SK-N-SH (cell line): Measurements from ENCODE around the gene IQUB. TPM values are rescaled to one million over a fixed set of nuclear protein-coding genes. Genes with fewer than 3 reads are reported as not detected.
A peak's percentile ranks its signal among the peaks of the same experiment; 100 is the strongest.

Source experiments
- CTCF ChIA-PET: fragments of 300-600, 350-600 bp; formaldehyde crosslinking; extraction: SDS; loops from one replicate; lab custom pipeline; 2021; lab: Yijun Ruan, JAX
- POLR2A ChIA-PET: fragments of 350-600 bp; sonication (Branson Sonifier 250); formaldehyde crosslinking; extraction: SDS; loops from one replicate; lab custom pipeline; 2020; ENCODE audit warnings: antibody characterized with exemption, inconsistent platforms; lab: Yijun Ruan, JAX
- DNase-seq: peaks from one replicate; pipeline ENCODE4 v3.0.0; 2012
- H2AFZ ChIP-seq: fragments of 200-600 bp; sonication (generic); 2 replicates; pipeline ENCODE4 v1.8.1; 2016; ENCODE audit warnings: antibody characterized with exemption, mild to moderate bottlenecking, low read depth
- H3F3A ChIP-seq: fragments of 200-600 bp; sonication (generic); replicated peaks from 2 replicates; pipeline ENCODE3; 2016; ENCODE audit warnings: antibody characterized with exemption, mild to moderate bottlenecking; ENCODE audit not compliant: insufficient read depth
- H3K27ac ChIP-seq, 2 experiments: fragments of 200-500 bp in 1 of 2; fragments of 200-600 bp in 1 of 2; sonication (Bioruptor generic) in 1 of 2; sonication (generic), shearing (Covaris generic) in 1 of 2; 2 replicates each; pipeline versions ENCODE4 v1.5.1 to v1.6.1; 2014 to 2016; ENCODE audit warnings: low read depth in 2 of 2, inconsistent platforms in 1 of 2, low read length in 1 of 2, mild to moderate bottlenecking in 1 of 2, mixed read lengths in 1 of 2
- H3K27me3 ChIP-seq: fragments of 200-600 bp; sonication (generic), shearing (Covaris generic); 2 replicates; pipeline ENCODE4 v1.6.1; 2016; ENCODE audit warnings: mixed run types; ENCODE audit not compliant: insufficient read depth
- H3K36me3 ChIP-seq, 2 experiments: fragments of 200-500 bp in 1 of 2; fragments of 200-600 bp in 1 of 2; sonication (Bioruptor generic) in 1 of 2; sonication (generic) in 1 of 2; replicated peaks in 1 of 2; 2 replicates each; pipeline versions ENCODE3 to v1.5.1; 2014 to 2016; ENCODE audit warnings: low read length in 1 of 2, mild to moderate bottlenecking in 1 of 2; ENCODE audit not compliant: insufficient read depth in 2 of 2, control insufficient read depth in 1 of 2
- H3K4me1 ChIP-seq, 2 experiments: fragments of 200-500 bp in 1 of 2; fragments of 200-600 bp in 1 of 2; sonication (Bioruptor generic) in 1 of 2; sonication (generic), shearing (Covaris generic) in 1 of 2; 2 replicates each; pipeline versions ENCODE4 v1.5.1 to v1.6.1; 2014 to 2016; ENCODE audit warnings: low read depth in 1 of 2, low read length in 1 of 2, mixed run types in 1 of 2; ENCODE audit not compliant: insufficient read depth in 2 of 2, control insufficient read depth in 1 of 2
- H3K4me2 ChIP-seq: fragments of 200-600 bp; sonication (generic), shearing (Covaris generic); 2 replicates; pipeline ENCODE4 v1.6.1; 2017; ENCODE audit warnings: mixed run types
- H3K4me3 ChIP-seq, 2 experiments: fragments of 200-500 bp in 1 of 2; fragments of 200-600 bp in 1 of 2; sonication (Bioruptor generic) in 1 of 2; sonication (generic), shearing (Covaris generic) in 1 of 2; 2 replicates each; pipeline versions ENCODE4 v1.5.1 to v1.8.1; 2014 to 2016; ENCODE audit warnings: low read depth in 2 of 2, inconsistent platforms in 1 of 2, low read length in 1 of 2, mild to moderate bottlenecking in 1 of 2, mixed read lengths in 1 of 2, moderate library complexity in 1 of 2
- H3K79me2 ChIP-seq: fragments of 200-600 bp; sonication (generic); 2 replicates; pipeline ENCODE4 v1.8.1; 2017; ENCODE audit warnings: mild to moderate bottlenecking; ENCODE audit not compliant: insufficient read depth
- H3K9ac ChIP-seq: fragments of 200-600 bp; sonication (generic); 2 replicates; pipeline ENCODE4 v1.6.1; 2017; ENCODE audit warnings: mixed run types
- H3K9me2 ChIP-seq: fragments of 200-600 bp; sonication (generic); 2 replicates; pipeline ENCODE4 v1.6.1; 2017; ENCODE audit warnings: mixed run types
- H3K9me3 ChIP-seq: fragments of 200-600 bp; sonication (generic); 2 replicates; pipeline ENCODE4 v1.6.1; 2017; ENCODE audit warnings: mixed run types, mild to moderate bottlenecking, moderate library complexity
- H4K20me1 ChIP-seq: fragments of 200-600 bp; sonication (generic); 2 replicates; pipeline ENCODE4 v1.6.1; 2017; ENCODE audit warnings: mild to moderate bottlenecking, mixed run types; ENCODE audit not compliant: insufficient read depth
- CHD2 ChIP-seq: fragments of 150-350 bp; IDR thresholded peaks from 2 replicates; pipeline ENCODE4 v1.6.1; 2018; ENCODE audit warnings: low read length; ENCODE audit not compliant: partially characterized antibody
- ELF1 ChIP-seq: IDR thresholded peaks from 2 replicates; pipeline ENCODE4 v1.4.0; 2012
- FOXM1 ChIP-seq: IDR thresholded peaks from 2 replicates; pipeline ENCODE4 v1.4.0; 2012; ENCODE audit warnings: low read depth, mild to moderate bottlenecking
- GABPA ChIP-seq: IDR thresholded peaks from 2 replicates; pipeline ENCODE4 v1.4.0; 2012; ENCODE audit warnings: low read depth, mild to moderate bottlenecking
- IRF3 ChIP-seq: fragments of 150-350 bp; IDR thresholded peaks from 2 replicates; pipeline ENCODE4 v1.6.1; 2016; ENCODE audit warnings: mild to moderate bottlenecking, low read depth, low read length
- MAX ChIP-seq: IDR thresholded peaks from 2 replicates; pipeline ENCODE4 v1.4.0; 2012; ENCODE audit warnings: low read depth
- MXI1 ChIP-seq: IDR thresholded peaks from 2 replicates; pipeline ENCODE4 v1.6.1; 2012; ENCODE audit warnings: mild to moderate bottlenecking, low read depth, low read length, improper control_type of control experiment
- NFIC ChIP-seq: IDR thresholded peaks from 2 replicates; pipeline ENCODE4 v1.4.0; 2012; ENCODE audit warnings: borderline replicate concordance
- NRF1 ChIP-seq: IDR thresholded peaks from 2 replicates; pipeline ENCODE4 v1.6.1; 2012; ENCODE audit warnings: low read depth, mild to moderate bottlenecking, low read length
- REST ChIP-seq: IDR thresholded peaks from 2 replicates; pipeline ENCODE4 v1.6.1; 2012; ENCODE audit warnings: mild to moderate bottlenecking, low read depth, low read length, moderate library complexity
- SIN3A ChIP-seq: IDR thresholded peaks from 2 replicates; pipeline ENCODE4 v1.6.1; 2012; ENCODE audit warnings: low read depth, mild to moderate bottlenecking, low read length, moderate library complexity, borderline replicate concordance
- TEAD4 ChIP-seq: IDR thresholded peaks from 2 replicates; pipeline ENCODE4 v1.4.0; 2012; ENCODE audit warnings: mild to moderate bottlenecking, borderline replicate concordance; ENCODE audit not compliant: insufficient read depth
- USF2 ChIP-seq: fragments of 150-350 bp; IDR thresholded peaks from 2 replicates; pipeline ENCODE4 v1.6.1; 2017; ENCODE audit warnings: antibody characterized with exemption, low read length, low read depth, borderline replicate concordance
- YY1 ChIP-seq: IDR thresholded peaks from 2 replicates; pipeline ENCODE4 v1.4.0; 2012; ENCODE audit warnings: low read depth, mild to moderate bottlenecking
- WGBS: methylation state at CpG from one replicate; pipeline ENCODE4 v1.1.6; 2017; ENCODE audit warnings: low lambda C conversion rate; 5-methylcytosine and 5-hydroxymethylcytosine counted together
- polyA plus RNA-seq, 3 experiments: library from polyadenylated mRNA; depleted of rRNA; stranded (reverse); fragments of >200 nt; gene quantifications; 2 replicates each; pipeline ENCODE4 v1.2.3, GENCODE V29; 2012

IQUB gene
- polyA plus RNA-seq, 1 of the 3 experiments (the other 2 are of a cell fraction) = 0.10 TPM

- TF ChIP-seq CHD2 (peak; percentile 62), NRF1 (no peak), REST (no peak), GABPA (peak; percentile 59; the same call in 1 of the 2 replicates)
Observed at GRCh38 chr7:123534383-123535260, at the start of gene IQUB (continued).

DNA sequence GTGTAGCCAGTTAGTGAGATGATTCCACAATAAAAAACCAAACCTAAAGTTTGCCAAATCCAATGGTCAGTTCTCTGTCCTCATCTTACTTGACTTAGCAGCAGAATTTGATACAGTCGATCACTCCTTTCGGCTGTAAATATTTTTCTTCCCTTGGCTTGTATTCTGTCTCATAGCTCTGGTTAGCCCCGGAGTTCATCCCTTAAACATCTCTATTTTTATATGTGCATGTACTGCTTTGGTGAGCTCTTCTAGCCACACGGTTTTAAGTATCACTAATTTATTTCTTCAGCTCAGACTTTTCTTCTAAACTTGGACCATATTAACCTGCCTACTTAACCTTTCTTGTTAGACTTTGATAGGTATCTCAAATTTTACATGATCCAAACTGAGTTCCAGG lies 49.4 kb upstream of the IQUB start:
- Histone ChIP-seq H3K4me2 (no peak overlapping the region), H3K4me1 (no peaks in the 10 kb centered on the region; a peak in 1 of 4 replicates), H3K9me3 (no peaks in the 10 kb centered on the region), H3K27me3 (no peaks in the 10 kb centered on the region), H3K9me2 (no peaks in the 10 kb centered on the region; the same call in 1 of the 2 replicates), H4K20me1 (no peaks in the 10 kb centered on the region), H3K27ac (no peak overlapping the region), H3K79me2 (no peaks in the 10 kb centered on the region), H2AFZ (no peak overlapping the region), H3F3A (no peaks in the 10 kb centered on the region), H3K36me3 (no peaks in the 10 kb centered on the region), H3K9ac (no peak overlapping the region), H3K4me3 (no peak overlapping the region)
- CTCF ChIA-PET = interaction anchor here (0.8 to 2.2 kb wide), 5 partner anchors 12 to 281 kb away, joined by 3 to 5 read pairs (median 3); no protein-coding TSS in a partner anchor
- WGBS = 70% methylated on average over 4 of the region's 4 CpGs
- DNase-seq = no peak
- TF ChIP-seq IRF3 = no peak
- no peak for TF ChIP-seq NFIC
- no peak for TF ChIP-seq ELF1
- TF ChIP-seq YY1 = no peak
- no peak for TF ChIP-seq MAX
- TF ChIP-seq TEAD4 = no peak
- no peak for TF ChIP-seq USF2
- TF ChIP-seq SIN3A = no peak
- TF ChIP-seq CHD2 = no peak
- no peak for TF ChIP-seq FOXM1
- TF ChIP-seq MXI1 = no peak
- no peak for TF ChIP-seq GABPA
- no peak for TF ChIP-seq NRF1
- POLR2A ChIA-PET = no interaction called here
